Measurements from ENCODE around the gene HPSE2. TPM values are rescaled to one million over a fixed set of nuclear protein-coding genes. Genes with fewer than 3 reads are reported as not detected.

HPSE2 gene
- total RNA-seq, 1 experiment from 2014 or later = 0.20 TPM

DNA sequence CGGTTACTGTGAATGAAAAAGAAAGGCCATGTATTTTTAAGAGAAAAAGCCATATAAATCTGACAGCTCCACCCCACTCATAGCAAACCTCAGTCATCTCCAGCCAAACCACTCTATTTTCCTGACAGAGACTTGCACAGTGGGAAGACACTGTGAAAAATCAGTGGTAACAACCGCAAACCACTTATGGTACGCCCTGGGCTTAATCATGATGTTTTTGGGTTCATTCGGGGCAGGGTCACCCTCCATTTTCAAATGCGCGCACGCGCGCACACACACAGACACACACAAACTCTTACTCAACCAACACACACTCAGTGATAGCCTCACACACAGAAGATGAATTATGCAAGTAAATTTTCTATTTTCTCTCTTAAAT lies 706.9 kb downstream of the HPSE2 start:
- Mint-ChIP-seq H3K4me1 (peaks cover 0 to 2% of the 10 kb centered on the region in 2 experiments; a peak in 1 of 4 replicates), H3K27ac (no peak overlapping the region), H3K27me3 (ENCODE audit: low read depth) (no peaks in the 10 kb centered on the region; the same call in 1 of the 2 replicates), H3K9me3 (no peaks in the 10 kb centered on the region), H3K36me3 (ENCODE audit: insufficient read depth in 1 of 3, low read depth in 3 of 3) (no peaks in the 10 kb centered on the region), H3K4me3 (no peak overlapping the region)
- H3K79me1 ChIP-seq (ENCODE audit: insufficient read depth, low read depth, low read length, poor library complexity, severe bottlenecking) = no peaks in the 10 kb centered on the region
- no peak overlapping the region for H3T11ph ChIP-seq (ENCODE audit: low read length)
- no peak overlapping the region for H4K91ac ChIP-seq (ENCODE audit: insufficient read length, low read depth, low read length)
- H2BK12ac ChIP-seq (ENCODE audit: insufficient read length, low read depth, low read length) = no peak overlapping the region
- no peak overlapping the region for H3K18ac ChIP-seq (ENCODE audit: insufficient read length, low read depth, low read length)
- no peaks in the 10 kb centered on the region for H4K20me1 ChIP-seq (ENCODE audit: control insufficient read depth, insufficient read depth, insufficient read length)
- H3K27ac ChIP-seq (ENCODE audit: insufficient read length, low read depth, low read length) = no peak overlapping the region
- no peak overlapping the region for H4K8ac ChIP-seq (replicated peaks; ENCODE audit: insufficient read length, low read depth, low read length)
- no peak overlapping the region for H4K5ac ChIP-seq (ENCODE audit: insufficient read length, low read depth, low read length)
- TF ChIP-seq, protein P1, sequence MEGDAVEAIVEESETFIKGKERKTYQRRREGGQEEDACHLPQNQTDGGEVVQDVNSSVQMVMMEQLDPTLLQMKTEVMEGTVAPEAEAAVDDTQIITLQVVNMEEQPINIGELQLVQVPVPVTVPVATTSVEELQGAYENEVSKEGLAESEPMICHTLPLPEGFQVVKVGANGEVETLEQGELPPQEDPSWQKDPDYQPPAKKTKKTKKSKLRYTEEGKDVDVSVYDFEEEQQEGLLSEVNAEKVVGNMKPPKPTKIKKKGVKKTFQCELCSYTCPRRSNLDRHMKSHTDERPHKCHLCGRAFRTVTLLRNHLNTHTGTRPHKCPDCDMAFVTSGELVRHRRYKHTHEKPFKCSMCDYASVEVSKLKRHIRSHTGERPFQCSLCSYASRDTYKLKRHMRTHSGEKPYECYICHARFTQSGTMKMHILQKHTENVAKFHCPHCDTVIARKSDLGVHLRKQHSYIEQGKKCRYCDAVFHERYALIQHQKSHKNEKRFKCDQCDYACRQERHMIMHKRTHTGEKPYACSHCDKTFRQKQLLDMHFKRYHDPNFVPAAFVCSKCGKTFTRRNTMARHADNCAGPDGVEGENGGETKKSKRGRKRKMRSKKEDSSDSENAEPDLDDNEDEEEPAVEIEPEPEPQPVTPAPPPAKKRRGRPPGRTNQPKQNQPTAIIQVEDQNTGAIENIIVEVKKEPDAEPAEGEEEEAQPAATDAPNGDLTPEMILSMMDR (conservative IDR thresholded peaks at IDR 0.05) = no peak
- no peaks in the 10 kb centered on the region for H3K27me3 ChIP-seq (ENCODE audit: insufficient read depth, low read length)
- no CpG with 5 or more reads among the region's 9 CpGs for WGBS (ENCODE audit: extremely low coverage, insufficient read length, low lambda C conversion rate)
- H2AFZ ChIP-seq (ENCODE audit: low read length) = no peak overlapping the region
- H2BK15ac ChIP-seq (ENCODE audit: low read depth, low read length) = no peak overlapping the region
- no peak overlapping the region for H3K14ac ChIP-seq (ENCODE audit: insufficient read depth, low read length)
- no peak overlapping the region for H3K9ac ChIP-seq (ENCODE audit: extremely low read depth, insufficient read length, low read length)
- H3K23ac ChIP-seq (ENCODE audit: insufficient read length, low read depth, low read length) = no peak overlapping the region
- no peaks in the 10 kb centered on the region for H3K4me1 ChIP-seq (ENCODE audit: insufficient read depth, low read length)
- H2BK120ac ChIP-seq (ENCODE audit: low read depth, low read length, poor library complexity, severe bottlenecking) = no peak overlapping the region
- no peaks in the 10 kb centered on the region for H3K9me3 ChIP-seq (ENCODE audit: control insufficient read depth, low read depth, low read length)
- H2AK5ac ChIP-seq (ENCODE audit: insufficient read length, low read length) = no peak overlapping the region
- H3K4ac ChIP-seq (ENCODE audit: low read depth, low read length) = no peak overlapping the region
- H3K23me2 ChIP-seq (ENCODE audit: insufficient read length, low read depth, low read length, poor library complexity, severe bottlenecking) = no peaks in the 10 kb centered on the region
- H3K56ac ChIP-seq (ENCODE audit: insufficient read length, low read depth, low read length) = no peak overlapping the region
- H3K4me2 ChIP-seq (ENCODE audit: insufficient read depth, insufficient read length, low read length) = no peak overlapping the region
- H3K79me2 ChIP-seq (ENCODE audit: insufficient read depth, low read length) = no peaks in the 10 kb centered on the region
- H2BK5ac ChIP-seq (ENCODE audit: insufficient read length, low read length) = no peak overlapping the region
- no peak for DNase-seq
- H2BK20ac ChIP-seq (ENCODE audit: low read depth, low read length, poor library complexity, severe bottlenecking) = no peak overlapping the region
